GM19328 (cell line): ENCODE data around the gene TASP1.
A peak's percentile ranks its signal among the peaks of the same experiment; 100 is the strongest.
"Not testable (repeated sequence)": the region's sequence is repeated elsewhere in the genome, so short reads cannot be mapped to it uniquely, and the experiment has no call there.

ENCODE experiments used
- ATAC-seq: cut with Tn5 transposase; IDR thresholded peaks from one replicate; pipeline ENCODE4 v1.9.1; 2021; ENCODE audit warnings: mild to moderate bottlenecking, moderate library complexity; ENCODE audit not compliant: unreplicated experiment

TASP1 gene

GRCh38 chr20:13638496-13639149, at the start of gene TASP1:
TSS of gene TASP1 (minus strand) at chr20:13638932. CDS start at chr20:13630078, 8,854 bp downstream.
- peak; percentile 100 for ATAC-seq

GRCh38 chr20:13687815-13688214, 49.1 kb upstream of the TASP1 start:
- ATAC-seq = no peak

- ATAC-seq = no peak
Measured at GRCh38 chr20:13685623-13686022, 46.9 kb upstream of the TASP1 start.

- peak; percentile 69 for ATAC-seq
Measured at GRCh38 chr20:13684566-13685222, 46.0 kb upstream of the TASP1 start.

GRCh38 chr20:13683833-13684232, 45.1 kb upstream of the TASP1 start:
- no peak for ATAC-seq

GRCh38 chr20:13681248-13682125, 42.8 kb upstream of the TASP1 start:
- no peak for ATAC-seq

- ATAC-seq = no peak
Measured at GRCh38 chr20:13678944-13679343, 40.2 kb upstream of the TASP1 start.

GRCh38 chr20:13677241-13677640, 38.5 kb upstream of the TASP1 start:
- ATAC-seq = no peak

- ATAC-seq = no peak
Measured at GRCh38 chr20:13676682-13677081, 38.0 kb upstream of the TASP1 start.

GRCh38 chr20:13672690-13673089, 34.0 kb upstream of the TASP1 start:
- ATAC-seq = no peak

GRCh38 chr20:13671916-13672378, 33.2 kb upstream of the TASP1 start:
- no peak for ATAC-seq

- no peak for ATAC-seq
Measured at GRCh38 chr20:13671512-13671911, 32.8 kb upstream of the TASP1 start.

- no peak for ATAC-seq
Measured at GRCh38 chr20:13670160-13670559, 31.4 kb upstream of the TASP1 start.

- no peak for ATAC-seq
Measured at GRCh38 chr20:13665709-13666395, 27.1 kb upstream of the TASP1 start.

GRCh38 chr20:13661070-13661685, 22.4 kb upstream of the TASP1 start:
- ATAC-seq = no peak

- ATAC-seq = peak; percentile 82
Measured at GRCh38 chr20:13659288-13659687, 20.6 kb upstream of the TASP1 start.

GRCh38 chr20:13658060-13658459, 19.3 kb upstream of the TASP1 start:
- ATAC-seq = not testable (repeated sequence)

GRCh38 chr20:13656721-13657368, 18.1 kb upstream of the TASP1 start:
- no peak for ATAC-seq

GRCh38 chr20:13654463-13655023, 15.8 kb upstream of the TASP1 start:
- no peak for ATAC-seq

GRCh38 chr20:13650474-13650873, 11.7 kb upstream of the TASP1 start:
- ATAC-seq = no peak
